NCI-H2081 treated with DMSO at 0.1 percent for 48 hours (cell line): Measurements from ENCODE around the gene PDZRN3.

Source experiments
- DNase-seq: peaks from one replicate; lab custom pipeline; 2025; lab: John Stamatoyannopoulos, UW

PDZRN3 gene

GRCh38 chr3:73624821-73625665, at the start of gene PDZRN3:
Gene PDZRN3, minus strand, starts transcription at chr3:73624941.
- DNase-seq = no peak

DNA sequence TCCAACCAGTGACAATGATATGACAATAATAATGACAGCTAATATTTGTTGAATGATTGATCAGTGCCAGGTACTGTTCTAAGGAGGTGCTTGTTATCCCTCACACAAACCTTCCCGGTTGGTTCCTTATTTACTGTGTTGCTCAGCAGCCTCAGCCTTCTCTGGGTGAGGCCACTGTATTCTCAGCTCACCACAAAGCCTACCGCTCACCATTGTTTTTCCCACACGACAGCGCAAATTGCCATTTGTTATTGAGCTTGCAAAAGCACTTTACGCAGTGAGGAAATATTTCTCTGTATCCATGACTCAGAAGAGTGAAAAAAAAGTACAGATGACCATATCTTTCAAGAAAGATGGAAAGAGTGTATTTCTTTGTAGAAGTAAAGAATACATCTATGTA, 49.5 kb upstream of the PDZRN3 start:
- no peak for DNase-seq

DNA sequence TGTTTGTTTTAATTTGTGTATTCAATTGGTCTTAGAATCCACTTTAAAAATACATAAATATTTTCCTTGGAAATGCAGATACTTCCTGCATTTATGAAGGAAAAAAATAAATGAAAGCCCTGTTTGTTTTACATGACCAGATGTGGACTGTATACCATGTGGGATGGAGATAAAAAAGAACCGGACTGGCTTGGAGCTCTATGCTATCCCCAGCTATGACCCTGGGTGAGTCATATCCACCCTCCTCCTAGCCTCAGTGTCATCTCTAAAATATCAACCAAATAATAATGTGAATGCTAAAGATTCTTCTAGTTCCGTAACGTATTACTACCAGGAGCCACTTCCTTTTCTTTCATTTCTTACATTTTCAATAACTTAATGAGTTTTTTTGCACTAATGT, 44.5 kb upstream of the PDZRN3 start:
- DNase-seq = no peak

- no peak for DNase-seq
Observed at GRCh38 chr3:73668391-73668790, 43.6 kb upstream of the PDZRN3 start.

DNA sequence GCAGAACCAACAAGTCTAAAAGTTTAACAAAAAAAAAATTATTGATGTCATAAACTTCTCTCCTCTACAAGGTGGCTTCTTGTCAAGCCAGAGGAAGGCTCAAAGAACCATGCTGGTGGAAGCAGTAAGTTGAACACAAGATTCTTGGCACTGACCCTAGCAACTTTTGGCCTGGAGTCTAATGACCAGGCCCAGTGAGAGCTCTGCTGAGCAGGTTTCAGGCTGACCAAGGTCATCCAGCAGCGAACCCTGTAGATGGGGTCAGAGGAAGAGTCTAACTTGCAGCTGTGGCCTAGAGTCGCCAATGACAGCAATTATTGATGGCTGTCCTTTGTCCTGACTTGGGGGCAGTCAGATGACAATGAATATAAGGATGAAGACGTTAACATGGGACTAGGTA, 43.1 kb upstream of the PDZRN3 start:
- DNase-seq = no peak

DNA sequence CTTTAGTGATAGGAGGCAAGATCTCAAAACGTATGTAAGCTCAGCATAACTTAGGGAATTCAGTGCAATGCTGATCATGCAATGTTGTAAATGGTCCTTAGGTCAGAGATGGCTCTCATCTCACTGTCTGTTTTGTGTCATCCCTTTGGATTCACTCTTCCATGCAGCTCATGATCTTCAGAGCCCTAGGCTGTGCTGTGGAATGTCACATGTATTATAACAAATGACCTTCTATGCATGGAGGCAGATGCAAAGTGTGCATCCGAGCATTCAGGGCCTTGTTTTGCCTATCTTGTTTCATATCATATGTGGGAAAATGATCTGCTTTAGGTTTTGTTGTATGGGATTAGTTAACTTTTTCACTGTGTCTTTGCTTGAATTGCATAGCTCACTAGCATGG, 40.5 kb upstream of the PDZRN3 start:
- no peak for DNase-seq

DNA sequence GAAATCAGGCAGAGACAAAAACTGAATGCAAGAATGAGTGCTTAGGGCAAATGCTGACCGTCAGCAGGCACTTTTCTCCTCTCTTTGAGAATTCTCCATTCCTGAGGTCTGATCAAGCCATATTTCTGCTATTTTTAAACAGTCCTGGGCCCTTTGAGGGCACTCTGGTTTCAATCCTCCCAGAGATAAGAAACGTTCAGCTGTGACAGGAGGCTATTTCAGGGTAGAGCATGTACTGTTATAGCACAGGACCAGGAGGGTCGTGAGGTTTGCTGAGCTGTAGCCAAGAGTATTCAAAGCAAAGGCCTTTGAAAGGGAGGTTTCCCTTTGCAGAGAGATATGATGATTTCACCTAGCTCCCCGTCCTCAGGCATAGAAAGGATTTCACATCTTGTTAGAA, 39.6 kb upstream of the PDZRN3 start:
- DNase-seq = no peak

GRCh38 chr3:73663495-73663894, 38.8 kb upstream of the PDZRN3 start:
- DNase-seq = no peak

DNA sequence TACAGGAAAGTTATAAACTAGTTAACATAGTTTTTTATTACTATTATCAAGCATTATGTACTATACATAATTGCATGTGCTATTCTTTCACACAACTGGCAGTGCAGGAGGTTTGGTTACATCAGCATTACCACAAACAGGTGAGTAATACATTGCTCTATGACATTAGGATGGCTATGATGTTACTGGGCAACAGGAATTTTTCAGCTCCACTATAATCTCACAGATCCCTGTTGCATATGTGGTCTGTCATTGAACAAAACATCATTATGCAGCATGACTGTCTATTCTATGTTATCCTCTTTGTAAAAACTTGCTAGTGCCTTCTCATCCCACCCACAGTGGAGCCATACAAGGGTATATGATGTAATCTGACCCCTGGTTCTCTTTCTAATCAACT, 36.5 kb upstream of the PDZRN3 start:
- no peak for DNase-seq

- DNase-seq = no peak
Observed at GRCh38 chr3:73658227-73658626, 33.5 kb upstream of the PDZRN3 start.

GRCh38 chr3:73657186-73657585, 32.4 kb upstream of the PDZRN3 start:
- no peak for DNase-seq

- no peak for DNase-seq
Observed at GRCh38 chr3:73656241-73656890, 31.6 kb upstream of the PDZRN3 start.

DNA sequence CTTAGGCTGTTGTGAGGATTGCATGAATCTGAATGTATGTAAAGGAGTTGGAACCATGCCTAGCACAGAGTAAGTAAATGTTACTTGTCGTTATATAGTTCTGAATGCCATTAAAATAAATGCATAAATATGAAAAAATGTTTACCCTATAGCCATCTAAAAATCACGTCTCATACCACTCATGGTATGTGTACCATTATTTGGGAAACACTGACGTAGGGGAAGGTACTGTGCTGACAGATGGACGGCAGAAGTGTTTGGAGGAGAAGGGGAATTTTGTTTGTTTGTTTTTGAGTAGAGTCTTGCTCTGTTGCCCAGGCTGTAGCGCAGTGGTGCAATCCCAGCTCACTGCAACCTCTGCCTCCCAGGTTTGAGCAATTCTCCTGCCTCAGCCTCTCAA, 30.5 kb upstream of the PDZRN3 start:
- no peak for DNase-seq

- no peak for DNase-seq
Observed at GRCh38 chr3:73653877-73654276, 29.1 kb upstream of the PDZRN3 start.

GRCh38 chr3:73653351-73653750, 28.6 kb upstream of the PDZRN3 start:
- DNase-seq = no peak

- DNase-seq = no peak
Observed at GRCh38 chr3:73652896-73653295, 28.2 kb upstream of the PDZRN3 start.

- DNase-seq = no peak
Observed at GRCh38 chr3:73637042-73637441, 12.3 kb upstream of the PDZRN3 start.

DNA sequence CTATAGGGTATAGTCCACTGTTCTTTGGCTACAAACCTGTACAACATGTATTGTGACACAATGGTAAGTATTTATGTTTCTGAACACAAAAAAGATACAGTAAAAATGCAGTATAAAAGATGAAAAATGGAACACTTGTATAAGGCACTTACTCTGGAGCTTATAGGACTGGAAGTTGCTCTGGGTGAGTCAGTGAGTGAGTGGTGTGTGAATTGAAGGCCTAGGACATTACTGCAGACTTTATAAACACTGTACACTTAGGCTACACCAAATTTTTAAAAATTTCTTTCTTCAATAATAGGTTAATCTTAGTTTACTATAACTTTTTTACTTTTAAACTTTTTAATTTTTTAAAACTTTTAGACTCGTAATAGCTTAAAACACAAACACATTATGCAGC, 10.5 kb upstream of the PDZRN3 start:
- DNase-seq = no peak

DNA sequence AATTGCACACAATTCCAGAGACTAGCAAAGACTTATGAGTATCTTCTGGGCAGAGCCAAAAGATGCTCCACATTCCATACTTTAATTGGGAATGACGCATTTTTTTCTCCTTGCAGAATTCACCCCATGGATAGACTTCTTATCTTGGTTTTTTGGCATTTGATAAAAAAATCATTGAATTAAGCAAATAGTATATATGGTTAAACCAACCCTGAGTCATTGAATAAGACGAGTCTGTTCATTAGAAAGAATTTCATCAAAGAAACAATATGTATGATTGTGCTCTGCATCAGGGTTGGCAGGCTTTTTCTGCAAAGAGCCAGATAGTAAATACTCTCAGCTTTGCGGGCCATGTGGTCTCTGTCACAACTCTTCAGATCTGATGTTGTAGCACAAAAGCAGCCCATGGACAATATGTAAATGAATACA, 9.2 kb upstream of the PDZRN3 start:
- DNase-seq = no peak

- no peak for DNase-seq
Observed at GRCh38 chr3:73633453-73633852, 8.7 kb upstream of the PDZRN3 start.

DNA sequence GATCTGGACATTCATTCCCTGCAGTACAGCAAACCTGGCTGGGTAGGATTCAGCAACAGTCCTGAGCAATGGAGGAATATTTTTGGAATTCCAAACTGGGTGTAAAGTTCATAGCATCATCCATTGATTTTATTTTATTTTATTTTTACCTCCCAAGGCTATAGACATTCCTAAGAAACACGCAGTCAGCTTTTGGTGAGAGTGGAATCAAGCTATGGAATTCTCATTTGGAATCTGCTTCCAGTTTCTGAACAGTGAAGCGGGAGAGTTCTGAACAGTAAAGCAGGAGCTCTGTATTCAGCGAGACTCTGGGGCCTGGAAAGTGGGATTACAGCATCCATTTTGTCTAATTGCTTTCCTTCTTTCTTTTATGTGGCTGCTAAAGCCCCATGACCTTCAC, 1.4 kb upstream of the PDZRN3 start:
- no peak for DNase-seq

GRCh38 chr3:73624017-73624820, 522 bp downstream of the PDZRN3 start:
- no peak for DNase-seq

GRCh38 chr3:73623346-73623745, 1.4 kb downstream of the PDZRN3 start:
- DNase-seq = no peak
